Astrocyte (in vitro differentiated cells and primary cell): ENCODE results near the gene MARVELD1. TPM values are rescaled to one million over a fixed set of nuclear protein-coding genes. Genes with fewer than 3 reads are reported as not detected.

ENCODE experiments used
- DNase-seq: peaks from one replicate; pipeline ENCODE4 v3.0.0-alpha.2; 2010; ENCODE audit warnings: low read depth
- FAIRE-seq: peaks from 2 replicates; lab custom pipeline; 2011; peaks lifted over from hg19 to GRCh38; lab: Jason Lieb, UNC
- H2AFZ ChIP-seq: 2 replicates; pipeline ENCODE4 v1.6.0; 2012; ENCODE audit warnings: low read depth, low read length, inconsistent platforms
- H3K27ac ChIP-seq: 2 replicates; pipeline ENCODE4 v1.5.1; 2011; ENCODE audit warnings: low read depth, low read length, inconsistent platforms
- H3K27me3 ChIP-seq: 2 replicates; pipeline ENCODE4 v1.6.0; 2011; ENCODE audit warnings: low read length, inconsistent platforms; ENCODE audit not compliant: insufficient read depth
- H3K36me3 ChIP-seq: 2 replicates; pipeline ENCODE4 v1.5.1; 2011; ENCODE audit warnings: low read length, inconsistent platforms; ENCODE audit not compliant: insufficient read depth
- H3K4me1 ChIP-seq: 2 replicates; pipeline ENCODE4 v1.5.1; 2011; ENCODE audit warnings: low read length, inconsistent platforms; ENCODE audit not compliant: insufficient read depth
- H3K4me2 ChIP-seq: 2 replicates; pipeline ENCODE4 v1.6.0; 2012; ENCODE audit warnings: low read length, inconsistent platforms
- H3K4me3 ChIP-seq: 2 replicates; pipeline ENCODE4 v1.5.1; 2011; ENCODE audit warnings: low read depth, mild to moderate bottlenecking, low read length, inconsistent platforms; ENCODE audit not compliant: insufficient read depth
- H3K79me2 ChIP-seq: 2 replicates; pipeline ENCODE4 v1.6.0; 2012; ENCODE audit warnings: mild to moderate bottlenecking, low read length, inconsistent platforms; ENCODE audit not compliant: insufficient read depth
- H3K9ac ChIP-seq: 2 replicates; pipeline ENCODE4 v1.6.0; 2012; ENCODE audit warnings: mild to moderate bottlenecking, low read length, inconsistent platforms
- H3K9me3 ChIP-seq: 2 replicates; pipeline ENCODE4 v1.5.1; 2012; ENCODE audit warnings: low read depth, mild to moderate bottlenecking, low read length, inconsistent platforms; ENCODE audit not compliant: insufficient read depth
- H4K20me1 ChIP-seq: 2 replicates; pipeline ENCODE4 v1.6.0; 2012; ENCODE audit warnings: low read length, inconsistent platforms; ENCODE audit not compliant: insufficient read depth
- H3K27ac Mint-ChIP-seq: one replicate; pipeline ENCODE4 v1.8.0; 2021; ENCODE audit warnings: mild to moderate bottlenecking, mixed read lengths; ENCODE audit not compliant: unreplicated experiment
- H3K27me3 Mint-ChIP-seq: one replicate; pipeline ENCODE4 v1.8.0; 2021; ENCODE audit warnings: low read depth, mixed read lengths; ENCODE audit not compliant: unreplicated experiment
- H3K36me3 Mint-ChIP-seq: one replicate; pipeline ENCODE4 v1.8.0; 2021; ENCODE audit warnings: low read depth, mixed read lengths; ENCODE audit not compliant: unreplicated experiment
- H3K4me1 Mint-ChIP-seq: one replicate; pipeline ENCODE4 v1.8.0; 2021; ENCODE audit warnings: low read depth, mixed read lengths; ENCODE audit not compliant: unreplicated experiment
- H3K4me3 Mint-ChIP-seq: one replicate; pipeline ENCODE4 v1.8.0; 2021; ENCODE audit warnings: mild to moderate bottlenecking, moderate library complexity, mixed read lengths; ENCODE audit not compliant: unreplicated experiment
- H3K9me3 Mint-ChIP-seq: one replicate; pipeline ENCODE4 v1.8.0; 2021; ENCODE audit warnings: mild to moderate bottlenecking, mixed read lengths; ENCODE audit not compliant: unreplicated experiment
- EZH2 ChIP-seq: IDR thresholded peaks from 2 replicates; pipeline ENCODE4 v1.6.1; 2012; ENCODE audit warnings: mild to moderate bottlenecking, low read length, inconsistent platforms; ENCODE audit not compliant: insufficient read depth
- total RNA-seq: library from RNA; stranded (reverse); gene quantifications from 2 replicates; pipeline ENCODE4 v1.2.1, GENCODE V29; 2021
- TF ChIP-seq, protein P1 (sequence below): IDR thresholded peaks from 2 replicates; pipeline ENCODE4 v1.5.1; 2011; ENCODE audit warnings: low read depth, mild to moderate bottlenecking, inconsistent platforms, low read length, moderate library complexity; ENCODE audit not compliant: insufficient read depth

Gene MARVELD1
- total RNA-seq, 1 donor from 2014 or later: 69.7 TPM

DNA sequence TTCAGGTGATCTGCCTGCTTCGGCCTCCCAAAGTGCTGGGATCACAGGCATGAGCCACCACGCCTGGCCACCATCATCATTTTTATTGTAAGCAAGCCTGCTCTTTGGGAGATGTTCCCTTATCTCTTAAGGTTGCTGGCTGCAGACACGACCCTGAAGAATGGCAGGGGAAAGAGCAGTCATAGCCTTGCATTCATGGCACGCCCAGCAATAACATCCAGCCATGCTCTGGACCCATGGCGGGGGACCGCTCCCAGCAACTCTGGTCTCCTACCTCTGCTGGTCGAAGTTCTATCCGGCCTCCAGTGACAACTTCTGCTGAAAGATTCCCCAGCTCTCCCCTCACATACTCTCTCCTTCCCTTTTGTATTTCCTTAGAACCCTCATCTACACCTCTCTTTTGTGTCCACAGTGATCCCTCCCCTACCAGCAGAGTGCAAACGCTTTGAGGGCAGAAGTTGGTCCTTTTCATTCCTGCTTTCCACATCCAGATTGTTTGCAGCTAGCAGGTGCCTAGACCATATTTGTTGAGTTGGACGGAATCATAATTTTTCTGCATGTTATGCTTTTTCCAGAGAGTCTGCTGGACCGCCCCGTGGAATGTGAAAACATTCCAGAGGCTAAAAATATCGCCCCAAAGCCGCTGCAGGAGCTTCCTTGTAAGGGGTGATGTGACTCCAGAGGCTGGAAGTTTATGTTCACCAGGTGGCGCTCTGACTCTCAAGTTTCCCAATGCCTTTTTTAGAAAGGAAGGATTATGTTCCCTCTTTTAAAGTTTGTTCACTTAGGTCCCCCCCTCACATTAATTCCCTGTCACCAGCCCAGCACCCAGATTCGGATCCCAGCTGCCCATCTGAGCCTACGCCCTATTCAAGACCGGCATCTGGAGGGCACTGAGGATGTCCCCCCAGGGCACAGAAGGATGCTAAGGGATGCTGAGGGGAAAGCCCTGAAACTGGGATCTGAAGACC is 4.3 kb upstream of the MARVELD1 start:
- H3K9me3 Mint-ChIP-seq: peaks cover 1% of the 10 kb centered on the region
- Histone ChIP-seq H2AFZ (no peak overlapping the region), H3K79me2 (peaks cover 12% of the 10 kb centered on the region), H3K9ac (no peak overlapping the region), H3K9me3 (no peaks in the 10 kb centered on the region), H3K4me1 (peaks cover 16% of the 10 kb centered on the region), H3K27me3 (no peaks in the 10 kb centered on the region), H3K36me3 (no peaks in the 10 kb centered on the region), H4K20me1 (no peaks in the 10 kb centered on the region), H3K27ac (no peak overlapping the region), H3K4me3 (no peak overlapping the region), H3K4me2 (peak overlapping the region; percentile 36)
- FAIRE-seq (no peak), DNase-seq (peak; percentile 68)
- peaks cover 19% of the 10 kb centered on the region for H3K4me1 Mint-ChIP-seq
- H3K27me3 Mint-ChIP-seq: peaks cover 6% of the 10 kb centered on the region
- no peak for TF ChIP-seq EZH2
- TF ChIP-seq, protein P1, sequence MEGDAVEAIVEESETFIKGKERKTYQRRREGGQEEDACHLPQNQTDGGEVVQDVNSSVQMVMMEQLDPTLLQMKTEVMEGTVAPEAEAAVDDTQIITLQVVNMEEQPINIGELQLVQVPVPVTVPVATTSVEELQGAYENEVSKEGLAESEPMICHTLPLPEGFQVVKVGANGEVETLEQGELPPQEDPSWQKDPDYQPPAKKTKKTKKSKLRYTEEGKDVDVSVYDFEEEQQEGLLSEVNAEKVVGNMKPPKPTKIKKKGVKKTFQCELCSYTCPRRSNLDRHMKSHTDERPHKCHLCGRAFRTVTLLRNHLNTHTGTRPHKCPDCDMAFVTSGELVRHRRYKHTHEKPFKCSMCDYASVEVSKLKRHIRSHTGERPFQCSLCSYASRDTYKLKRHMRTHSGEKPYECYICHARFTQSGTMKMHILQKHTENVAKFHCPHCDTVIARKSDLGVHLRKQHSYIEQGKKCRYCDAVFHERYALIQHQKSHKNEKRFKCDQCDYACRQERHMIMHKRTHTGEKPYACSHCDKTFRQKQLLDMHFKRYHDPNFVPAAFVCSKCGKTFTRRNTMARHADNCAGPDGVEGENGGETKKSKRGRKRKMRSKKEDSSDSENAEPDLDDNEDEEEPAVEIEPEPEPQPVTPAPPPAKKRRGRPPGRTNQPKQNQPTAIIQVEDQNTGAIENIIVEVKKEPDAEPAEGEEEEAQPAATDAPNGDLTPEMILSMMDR: peak; percentile 78
- peak overlapping the region; percentile 58 for H3K4me3 Mint-ChIP-seq
- no peaks in the 10 kb centered on the region for H3K36me3 Mint-ChIP-seq
- no peak overlapping the region for H3K27ac Mint-ChIP-seq

DNA sequence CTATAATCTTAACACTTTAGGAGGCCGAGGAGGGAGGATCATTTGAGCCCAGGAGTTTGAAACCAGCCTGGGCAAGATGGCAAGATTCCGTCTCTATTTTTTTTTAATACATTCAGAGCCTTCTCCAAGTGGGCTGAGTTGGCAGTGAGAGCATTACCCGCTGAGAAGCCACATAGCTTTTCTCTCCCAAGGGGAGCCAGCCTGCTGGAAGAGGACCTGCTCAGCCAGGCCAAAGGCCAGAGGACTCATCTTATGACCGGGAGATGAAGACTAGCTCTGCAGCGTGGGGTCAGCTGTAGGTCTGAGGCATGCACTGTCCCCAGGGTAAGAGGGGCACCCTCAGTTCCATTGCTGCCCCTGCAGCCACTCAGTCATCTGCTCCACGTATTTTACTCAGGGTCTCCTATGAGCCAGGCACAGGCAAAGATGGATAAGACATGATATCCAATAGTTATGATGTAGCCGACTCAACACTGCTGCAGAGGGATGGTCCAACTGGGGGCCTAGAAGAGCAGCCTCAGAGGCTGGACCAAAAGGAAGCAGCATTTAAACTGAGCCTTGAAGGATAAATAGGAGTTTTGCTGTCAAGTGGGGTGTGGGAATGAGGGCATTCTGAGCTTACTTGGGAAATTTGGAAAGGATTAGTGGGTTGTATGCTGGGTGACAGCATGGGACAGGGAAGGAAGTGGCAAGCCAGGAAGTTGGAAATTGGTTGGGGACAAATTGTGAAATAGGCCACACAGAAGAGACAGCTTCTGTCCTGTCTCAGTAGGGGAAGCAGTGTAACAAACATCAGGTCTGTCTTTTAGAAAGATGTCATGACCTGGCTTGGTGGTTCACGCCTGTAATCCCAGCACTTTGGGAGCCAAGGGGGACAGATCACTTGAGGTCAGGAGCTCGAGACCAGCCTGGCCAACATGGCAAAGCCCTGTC is 1.6 kb upstream of the MARVELD1 start:
- no peak for FAIRE-seq
- no peak overlapping the region for H3K4me3 ChIP-seq
- no peak overlapping the region for H3K27ac ChIP-seq
- Mint-ChIP-seq H3K27ac (no peak overlapping the region), H3K27me3 (peaks cover 4% of the 10 kb centered on the region), H3K4me1 (peaks cover 32% of the 10 kb centered on the region), H3K9me3 (peaks cover 1% of the 10 kb centered on the region), H3K36me3 (peaks cover 5% of the 10 kb centered on the region), H3K4me3 (peak overlapping the region; percentile 66)
- no peaks in the 10 kb centered on the region for H3K9me3 ChIP-seq
- H3K79me2 ChIP-seq: peaks cover 39% of the 10 kb centered on the region
- H3K4me2 ChIP-seq: no peak overlapping the region
- DNase-seq: no peak
- H3K4me1 ChIP-seq: peaks cover 35% of the 10 kb centered on the region
- TF ChIP-seq, protein P1: no peak
- TF ChIP-seq EZH2: no peak
- H4K20me1 ChIP-seq: peaks cover 21% of the 10 kb centered on the region
- no peak overlapping the region for H3K9ac ChIP-seq
- H3K36me3 ChIP-seq: peaks cover 3% of the 10 kb centered on the region
- no peak overlapping the region for H2AFZ ChIP-seq
- no peaks in the 10 kb centered on the region for H3K27me3 ChIP-seq
